ENCODE measurements around the gene ACP1. TPM values are rescaled to one million over a fixed set of nuclear protein-coding genes. Genes with fewer than 3 reads are reported as not detected.

Gene ACP1
- total RNA-seq, 1 donor from 2014 or later = 124 TPM

GRCh38 chr2:269356-270030 is 4.7 kb downstream of the ACP1 start:
- peak overlapping the region; percentile 23 for H3K27ac Mint-ChIP-seq

GRCh38 chr2:270861-271260 is 6.1 kb downstream of the ACP1 start:
- Mint-ChIP-seq H3K9me3 (no peaks in the 10 kb centered on the region), H3K4me3 (no peak overlapping the region), H3K27ac (no peak overlapping the region), H3K4me1 (ENCODE audit: unreplicated experiment) (peaks cover 44% of the 10 kb centered on the region), H3K27me3 (no peaks in the 10 kb centered on the region), H3K36me3 (peaks cover 11% of the 10 kb centered on the region)
- DNase-seq (ENCODE audit: extremely low spot score, unreplicated experiment) = no peak
- TF ChIP-seq, protein P1, sequence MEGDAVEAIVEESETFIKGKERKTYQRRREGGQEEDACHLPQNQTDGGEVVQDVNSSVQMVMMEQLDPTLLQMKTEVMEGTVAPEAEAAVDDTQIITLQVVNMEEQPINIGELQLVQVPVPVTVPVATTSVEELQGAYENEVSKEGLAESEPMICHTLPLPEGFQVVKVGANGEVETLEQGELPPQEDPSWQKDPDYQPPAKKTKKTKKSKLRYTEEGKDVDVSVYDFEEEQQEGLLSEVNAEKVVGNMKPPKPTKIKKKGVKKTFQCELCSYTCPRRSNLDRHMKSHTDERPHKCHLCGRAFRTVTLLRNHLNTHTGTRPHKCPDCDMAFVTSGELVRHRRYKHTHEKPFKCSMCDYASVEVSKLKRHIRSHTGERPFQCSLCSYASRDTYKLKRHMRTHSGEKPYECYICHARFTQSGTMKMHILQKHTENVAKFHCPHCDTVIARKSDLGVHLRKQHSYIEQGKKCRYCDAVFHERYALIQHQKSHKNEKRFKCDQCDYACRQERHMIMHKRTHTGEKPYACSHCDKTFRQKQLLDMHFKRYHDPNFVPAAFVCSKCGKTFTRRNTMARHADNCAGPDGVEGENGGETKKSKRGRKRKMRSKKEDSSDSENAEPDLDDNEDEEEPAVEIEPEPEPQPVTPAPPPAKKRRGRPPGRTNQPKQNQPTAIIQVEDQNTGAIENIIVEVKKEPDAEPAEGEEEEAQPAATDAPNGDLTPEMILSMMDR (conservative IDR thresholded peaks at IDR 0.05) = no peak

More at GRCh38 chr2:269356-270030, 4.7 kb downstream of the ACP1 start:
- H3K9me3 Mint-ChIP-seq = no peaks in the 10 kb centered on the region
- TF ChIP-seq, protein P1 (conservative IDR thresholded peaks at IDR 0.05) = no peak
- no peaks in the 10 kb centered on the region for H3K27me3 Mint-ChIP-seq
- no peak overlapping the region for H3K4me3 Mint-ChIP-seq
- DNase-seq (ENCODE audit: extremely low spot score, unreplicated experiment) = no peak
- H3K36me3 Mint-ChIP-seq = peaks cover 9% of the 10 kb centered on the region
- peaks cover 44% of the 10 kb centered on the region for H3K4me1 Mint-ChIP-seq (ENCODE audit: unreplicated experiment)

- H3K4me3 Mint-ChIP-seq = no peak overlapping the region
- no peak for DNase-seq (ENCODE audit: extremely low spot score, unreplicated experiment)
- TF ChIP-seq, protein P1 (conservative IDR thresholded peaks at IDR 0.05) = no peak
- H3K27me3 Mint-ChIP-seq = no peaks in the 10 kb centered on the region
- H3K9me3 Mint-ChIP-seq = no peaks in the 10 kb centered on the region
- H3K27ac Mint-ChIP-seq = no peak overlapping the region
- peaks cover 14% of the 10 kb centered on the region for H3K36me3 Mint-ChIP-seq
- H3K4me1 Mint-ChIP-seq (ENCODE audit: unreplicated experiment) = peaks cover 35% of the 10 kb centered on the region
Measured at GRCh38 chr2:271917-272316, 7.2 kb downstream of the ACP1 start.

GRCh38 chr2:273333-273732 is 8.6 kb downstream of the ACP1 start:
- TF ChIP-seq, protein P1 (conservative IDR thresholded peaks at IDR 0.05) = no peak
- no peaks in the 10 kb centered on the region for H3K27me3 Mint-ChIP-seq
- H3K4me1 Mint-ChIP-seq (ENCODE audit: unreplicated experiment) = peaks cover 23% of the 10 kb centered on the region
- peaks cover 19% of the 10 kb centered on the region for H3K36me3 Mint-ChIP-seq
- no peak overlapping the region for H3K27ac Mint-ChIP-seq
- no peak overlapping the region for H3K4me3 Mint-ChIP-seq
- DNase-seq (ENCODE audit: extremely low spot score, unreplicated experiment) = no peak
- no peaks in the 10 kb centered on the region for H3K9me3 Mint-ChIP-seq

GRCh38 chr2:274503-274902 is 9.8 kb downstream of the ACP1 start:
- Mint-ChIP-seq H3K4me1 (ENCODE audit: unreplicated experiment) (peaks cover 15% of the 10 kb centered on the region), H3K27me3 (no peaks in the 10 kb centered on the region), H3K4me3 (no peak overlapping the region), H3K36me3 (peaks cover 22% of the 10 kb centered on the region), H3K9me3 (no peaks in the 10 kb centered on the region), H3K27ac (no peak overlapping the region)
- DNase-seq (ENCODE audit: extremely low spot score, unreplicated experiment) = no peak
- TF ChIP-seq, protein P1 (conservative IDR thresholded peaks at IDR 0.05) = peak; percentile 22
